Stimulated activated CD4-positive, alpha-beta T cell treated with anti-CD3 and anti-CD28 coated beads, Interleukin-15, amount 100 ng/mL, for 24 hours (primary cell): ENCODE data around the gene SMAD5.

Experiments
- DNase-seq: peaks from one replicate; pipeline ENCODE4 v3.0.0-alpha.2; 2020

Gene SMAD5

DNA sequence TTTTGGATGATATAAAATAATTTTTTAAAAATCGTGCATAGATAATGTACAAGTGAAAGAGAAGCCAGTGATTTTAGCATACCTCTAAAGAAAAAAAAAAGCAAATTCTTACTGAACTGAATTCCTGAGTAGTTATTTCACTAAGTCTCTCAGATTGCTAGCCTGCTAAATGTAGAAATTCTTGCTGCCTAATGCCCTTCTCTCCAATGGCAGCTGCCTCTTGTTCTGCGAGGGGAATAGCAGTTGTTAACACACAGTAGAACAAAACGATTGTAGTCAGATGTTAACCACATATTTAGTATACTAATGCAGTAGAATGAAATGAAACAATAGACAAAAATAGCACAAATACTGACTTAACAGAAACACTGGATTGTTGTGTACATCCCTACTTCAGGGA is 26.8 kb downstream of the SMAD5 start:
- DNase-seq = no peak

DNA sequence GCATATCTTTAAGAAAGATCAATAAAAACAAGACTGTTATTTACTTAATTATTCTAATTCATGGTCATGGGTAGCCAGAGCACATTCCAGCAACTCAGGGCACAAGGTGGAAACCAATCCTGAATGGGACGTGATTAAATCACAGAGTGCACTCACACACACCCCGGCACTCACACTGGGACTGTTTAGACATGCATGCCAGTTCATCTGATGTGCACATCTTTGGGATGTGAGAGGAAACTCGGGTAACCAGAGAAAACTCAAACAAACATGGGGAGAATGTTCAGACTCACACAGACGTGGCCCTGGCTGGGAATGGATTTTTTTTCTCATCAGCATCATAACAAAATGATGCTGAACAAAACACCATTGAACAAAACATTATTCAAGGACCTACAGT is 29.4 kb downstream of the SMAD5 start:
- DNase-seq = no peak

DNA sequence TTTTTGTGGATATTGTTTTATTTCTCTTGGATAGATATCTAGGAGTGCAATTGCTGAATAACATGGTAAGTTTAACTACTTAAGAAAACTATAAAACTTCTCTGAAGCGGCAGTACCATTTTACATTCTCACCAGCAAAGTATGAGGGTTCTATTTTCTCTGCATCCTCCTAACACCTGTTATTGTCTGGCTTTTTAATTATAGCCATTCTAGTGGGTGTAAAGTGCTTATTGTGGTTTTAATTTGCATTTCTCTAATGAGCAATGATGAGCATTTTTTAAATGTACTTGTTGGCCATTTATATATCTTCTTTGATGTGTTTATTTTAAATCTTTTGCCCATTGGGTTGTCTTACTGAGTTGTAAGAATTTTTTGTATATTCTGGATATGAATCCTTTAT is 31.6 kb downstream of the SMAD5 start:
- no peak for DNase-seq

DNA sequence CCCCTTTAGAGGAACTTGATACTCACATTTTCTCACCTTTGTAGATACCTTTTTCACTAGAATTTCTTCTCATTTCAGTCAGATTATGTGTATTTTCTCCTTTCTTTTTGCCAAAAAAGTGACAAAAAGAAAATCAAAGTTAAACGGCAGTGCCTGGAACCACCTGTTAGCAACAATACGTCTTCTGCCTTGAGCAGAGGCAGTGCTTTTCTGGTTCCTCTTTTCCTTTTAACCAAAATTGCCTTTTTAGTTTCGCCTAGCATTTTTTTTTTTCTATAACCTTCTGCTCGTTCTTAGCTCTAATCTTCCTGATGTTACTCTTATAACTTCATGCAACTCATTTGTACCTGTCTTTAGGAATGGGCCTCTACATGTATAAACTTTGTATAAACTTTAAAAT is 34.3 kb downstream of the SMAD5 start:
- no peak for DNase-seq

DNA sequence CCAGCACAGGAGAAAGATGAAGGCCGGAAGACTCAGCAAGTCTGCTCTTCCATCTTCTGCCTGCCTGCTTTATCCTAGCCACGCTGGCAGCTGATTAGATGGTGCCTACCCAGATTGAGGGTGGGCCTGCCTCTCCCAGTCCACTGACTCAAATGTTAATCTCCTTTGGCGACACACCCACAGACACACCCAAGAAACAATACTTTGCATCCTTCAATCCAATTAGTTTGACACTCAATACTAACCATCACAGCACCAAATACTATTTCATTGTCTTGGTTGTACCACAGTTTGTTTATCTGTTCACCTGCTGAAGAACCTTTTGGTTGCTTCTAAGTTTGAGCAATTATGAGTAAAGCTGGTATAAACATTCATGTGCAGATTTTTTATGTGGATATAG is 36.6 kb downstream of the SMAD5 start:
- DNase-seq = no peak

DNA sequence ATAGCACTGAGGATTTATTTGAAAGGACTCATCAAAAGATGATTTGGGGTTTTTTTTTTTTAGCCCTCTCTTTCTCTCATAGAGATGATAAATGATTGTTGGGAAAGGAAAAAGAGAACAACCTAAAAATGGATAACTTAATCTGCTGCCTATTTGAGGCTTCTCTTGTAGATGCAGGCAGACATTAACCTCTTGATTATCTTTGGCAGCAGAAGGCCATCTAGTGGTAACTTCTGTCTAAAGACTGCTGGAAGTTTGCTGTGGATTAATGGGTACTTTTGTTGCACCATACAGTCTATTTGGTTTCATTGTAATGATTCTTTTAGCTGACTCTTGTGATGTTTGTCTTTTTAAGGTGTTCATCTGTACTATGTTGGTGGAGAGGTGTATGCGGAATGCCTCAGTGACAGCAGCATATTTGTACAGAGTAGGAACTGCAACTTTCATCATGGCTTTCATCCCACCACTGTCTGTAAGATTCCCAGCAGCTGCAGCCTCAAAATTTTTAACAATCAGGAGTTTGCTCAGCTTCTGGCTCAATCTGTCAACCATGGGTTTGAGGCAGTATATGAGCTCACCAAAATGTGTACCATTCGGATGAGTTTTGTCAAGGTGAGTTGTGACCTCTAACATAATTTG is 41.5 kb downstream of the SMAD5 start:
- no peak for DNase-seq

DNA sequence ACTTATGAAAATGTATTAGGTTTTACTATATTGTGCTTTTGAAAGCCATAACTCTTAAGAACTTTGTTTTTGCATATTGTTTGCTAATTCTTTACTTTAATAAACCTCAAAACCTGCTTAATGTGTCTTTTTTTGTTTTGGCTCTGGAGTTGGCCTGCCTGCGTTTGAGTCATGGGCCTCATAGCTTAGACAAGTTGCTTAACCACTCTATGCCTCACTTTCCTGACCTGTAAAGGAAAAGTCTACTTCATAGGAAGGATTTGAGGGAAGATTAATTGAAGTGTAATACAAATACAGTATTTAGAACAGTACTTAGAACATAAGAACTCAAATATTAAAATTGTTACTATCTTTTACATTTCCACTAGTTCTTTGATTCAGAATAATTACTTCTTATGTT is 50.0 kb downstream of the SMAD5 start:
- DNase-seq = no peak

DNA sequence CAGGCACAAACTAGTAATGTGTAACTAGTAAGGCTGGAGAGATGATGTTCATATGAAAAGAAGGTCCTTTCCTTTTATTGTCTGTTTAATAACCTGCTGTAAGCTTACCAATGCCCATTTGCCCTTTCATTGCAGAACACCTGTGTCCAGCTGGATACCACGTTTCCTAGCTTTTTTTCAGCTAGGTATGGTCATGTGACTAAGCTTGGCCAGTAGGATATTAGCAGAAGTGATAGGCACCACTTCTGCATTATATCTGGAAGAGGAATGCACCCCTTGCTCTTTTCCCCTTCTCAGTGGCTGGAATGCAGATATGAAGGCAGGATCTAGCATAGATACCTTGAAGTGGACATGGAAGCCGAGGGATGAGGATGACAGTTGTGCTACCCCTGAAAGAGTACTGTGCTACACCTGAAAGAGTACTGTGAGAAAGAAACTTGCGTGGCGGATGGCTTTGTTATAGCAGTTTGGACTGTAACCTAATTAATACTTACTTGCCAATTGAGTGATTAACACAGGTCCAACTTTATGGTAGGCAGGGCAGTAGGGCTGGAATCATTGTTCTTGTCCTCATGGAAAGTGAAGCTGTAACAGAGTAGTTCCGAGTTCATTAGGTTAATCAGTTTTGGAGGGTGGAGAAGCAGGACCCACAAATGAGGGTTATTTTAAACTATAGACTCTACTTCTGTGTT is 53.5 kb downstream of the SMAD5 start:
- DNase-seq = no peak

DNA sequence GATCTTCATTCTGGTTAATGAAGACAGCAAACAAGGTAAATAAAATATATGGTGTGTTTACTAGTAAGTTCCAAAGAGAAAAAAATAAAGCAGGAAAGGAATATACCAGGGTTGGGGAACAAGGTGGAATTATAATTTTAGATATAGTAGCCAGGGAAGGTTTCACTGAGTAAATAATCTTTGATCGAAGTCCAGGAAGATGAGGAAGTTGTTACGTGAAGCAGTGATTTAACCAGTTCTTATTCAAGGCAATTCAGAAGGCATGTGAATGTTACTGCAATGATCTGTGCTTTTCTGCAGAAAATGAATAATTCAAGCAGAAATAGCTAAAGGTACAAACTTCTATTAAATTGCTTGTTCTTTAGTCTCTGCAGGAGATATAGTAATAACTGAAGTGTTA is 54.2 kb downstream of the SMAD5 start:
- no peak for DNase-seq

DNA sequence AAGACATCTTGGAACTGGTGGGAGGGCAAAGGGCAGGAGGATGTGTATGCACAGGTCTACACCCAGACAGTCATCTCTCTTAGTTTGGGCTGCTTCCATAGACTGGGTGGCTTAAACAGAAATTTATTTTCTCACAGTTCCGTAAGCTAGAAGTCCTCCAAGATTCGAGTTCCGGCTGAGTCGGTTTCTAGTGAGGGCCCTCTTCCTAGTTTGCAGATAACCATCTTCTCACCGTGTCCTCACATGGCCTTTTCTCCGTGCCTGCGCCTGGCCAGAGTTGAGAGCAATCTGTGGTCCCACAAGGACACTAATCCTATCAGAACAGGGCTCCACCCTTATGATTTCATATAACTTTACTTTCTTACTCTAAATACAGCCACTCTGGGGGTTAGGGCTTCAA is 56.2 kb downstream of the SMAD5 start:
- DNase-seq = no peak

DNA sequence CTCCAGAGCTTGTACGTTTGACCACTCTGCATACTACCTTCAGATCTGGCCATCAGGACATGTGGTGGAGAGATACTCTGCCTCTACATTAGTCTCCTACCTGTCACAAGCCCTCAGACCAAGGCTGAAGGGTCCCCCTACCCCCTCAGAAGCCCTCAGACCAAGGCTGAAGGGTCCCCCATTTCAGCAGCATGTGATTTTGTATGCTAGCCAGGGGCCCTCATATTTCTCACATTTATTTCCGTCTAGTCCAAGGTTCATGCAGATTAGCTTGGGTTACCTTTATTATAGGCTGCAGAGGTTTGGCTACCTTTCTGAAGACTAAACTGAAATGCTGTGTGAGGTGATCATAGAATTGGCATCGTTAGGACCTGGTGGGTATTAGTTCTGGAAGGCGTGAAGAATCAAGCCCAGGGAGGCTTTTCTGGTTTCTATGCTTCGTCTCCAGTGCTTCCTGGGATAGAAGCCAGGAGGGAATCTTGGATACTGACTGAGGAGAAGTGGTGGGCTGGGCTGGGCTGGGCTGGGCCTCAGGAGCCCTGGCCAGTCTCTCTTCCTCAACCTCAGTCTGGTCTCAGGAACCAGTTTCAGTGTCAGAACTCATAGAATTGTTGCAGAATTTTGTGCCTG is 57.6 kb downstream of the SMAD5 start:
- DNase-seq = no peak

DNA sequence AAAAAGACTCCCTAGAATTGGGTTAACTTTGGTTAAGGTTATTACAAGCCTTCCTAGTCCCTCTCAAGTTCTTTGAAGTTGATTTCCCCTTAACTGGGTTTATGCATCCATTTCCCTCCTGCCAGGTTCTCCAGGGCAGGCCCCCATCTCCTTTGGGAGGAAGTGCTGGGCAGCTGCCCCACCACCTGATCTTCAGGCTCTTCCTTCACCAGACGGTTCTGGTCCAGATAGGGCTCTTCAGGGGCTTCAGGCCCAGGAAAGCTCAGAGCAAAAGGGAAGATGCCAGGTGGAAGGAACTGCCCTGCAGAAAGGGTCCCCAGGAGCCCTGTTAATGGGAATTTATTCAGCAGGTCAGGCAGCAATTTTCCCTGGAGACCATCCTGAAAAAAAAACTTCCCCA is 58.3 kb downstream of the SMAD5 start:
- DNase-seq = no peak

DNA sequence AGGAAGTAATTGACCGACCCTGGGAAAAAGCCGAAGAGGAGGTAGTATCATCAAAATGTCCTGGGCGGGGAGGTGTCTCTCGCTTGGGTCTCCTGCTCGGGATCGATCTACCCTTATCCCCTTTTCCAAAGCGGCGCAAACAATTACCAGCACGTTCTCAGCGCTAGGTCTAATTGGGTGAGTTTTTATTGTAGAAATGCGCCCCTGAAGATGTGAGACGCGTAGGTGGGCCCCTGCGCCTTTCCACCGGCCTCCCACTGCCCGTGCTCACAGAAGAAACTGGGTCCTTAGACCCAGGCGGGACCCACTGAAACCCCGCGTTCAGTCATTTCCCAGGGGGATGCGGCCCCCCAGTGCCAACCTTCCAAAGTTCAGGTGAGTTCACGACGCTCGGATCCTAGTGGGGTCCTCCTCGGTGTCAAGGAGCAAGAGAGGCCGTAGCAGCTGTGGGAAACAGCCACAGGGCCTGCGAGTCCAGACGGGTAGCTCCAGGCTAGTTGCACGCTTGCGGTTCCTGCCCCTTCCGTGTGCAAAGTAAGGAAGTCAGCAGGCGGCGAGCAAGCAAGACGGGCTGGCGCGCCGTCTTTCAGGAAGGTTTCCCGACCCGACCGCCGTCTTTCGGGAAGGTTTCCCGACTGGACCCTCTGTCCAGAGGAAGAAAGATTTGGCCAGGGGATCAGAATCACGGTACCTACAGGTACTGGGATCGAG is 58.8 kb downstream of the SMAD5 start:
- no peak for DNase-seq

DNA sequence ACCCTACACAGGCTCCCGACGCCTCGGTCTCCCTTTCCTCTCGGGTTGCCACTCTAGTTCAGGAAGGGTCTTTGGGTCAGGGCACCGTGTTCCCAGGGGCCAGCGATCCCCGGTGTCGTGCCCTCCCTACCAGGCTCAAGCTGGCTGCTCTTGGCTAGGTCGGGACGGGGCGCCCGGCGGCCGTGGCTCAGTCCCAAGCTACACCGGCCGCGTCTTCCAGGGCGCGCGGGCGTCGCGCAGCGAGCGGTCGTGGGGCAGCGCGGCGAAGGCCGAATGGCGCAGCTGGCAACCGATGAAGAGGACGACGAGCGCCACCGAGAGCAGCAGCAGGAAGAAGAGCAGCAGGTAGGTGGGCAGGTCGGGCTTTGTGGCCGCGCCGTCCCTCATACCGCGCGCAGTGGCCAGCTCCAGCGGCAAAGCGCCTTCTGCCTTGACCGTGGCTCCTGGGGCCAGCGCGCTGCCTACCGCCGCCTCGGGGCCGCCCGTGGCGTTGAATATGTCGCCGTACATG is 59.4 kb downstream of the SMAD5 start:
- DNase-seq = no peak

DNA sequence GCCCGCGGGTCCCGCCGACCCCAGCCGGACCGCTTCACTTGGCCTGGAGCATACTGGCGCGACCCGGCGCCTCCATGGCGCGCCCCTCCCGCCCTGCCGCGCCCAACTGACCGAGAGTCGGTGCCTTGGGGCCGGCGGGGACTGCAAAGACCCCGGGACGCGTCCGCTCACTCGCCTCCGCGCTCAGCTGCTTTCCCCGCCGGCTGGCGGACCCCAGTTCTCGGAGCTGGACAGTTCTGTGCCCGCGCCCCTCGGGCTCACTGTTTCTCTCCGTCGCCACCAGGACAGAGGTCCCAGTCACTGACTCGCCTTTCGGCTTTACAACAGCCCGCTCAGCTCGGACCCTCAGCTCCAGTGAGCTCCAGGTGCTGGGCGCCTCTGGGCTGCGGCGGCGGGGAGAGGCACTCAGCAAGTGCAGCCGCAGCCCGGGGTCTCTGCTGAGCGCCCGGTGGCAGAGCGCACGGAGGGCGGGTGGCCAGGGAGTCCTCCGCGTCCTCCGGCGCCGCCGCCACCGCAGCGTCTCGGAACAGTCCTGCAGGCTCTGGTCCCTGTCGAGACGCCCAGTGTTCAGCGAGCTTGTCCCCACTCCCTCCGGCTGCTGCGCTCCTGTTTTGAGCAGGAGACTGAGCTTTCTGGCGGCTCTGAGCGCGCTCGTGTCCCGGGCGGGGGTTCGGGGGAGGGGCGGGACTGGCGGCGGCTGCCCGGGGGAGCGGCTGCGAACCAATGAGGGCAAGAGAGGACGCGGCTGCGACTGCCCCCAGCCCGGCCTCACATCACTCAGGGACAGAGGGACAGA is 60.1 kb downstream of the SMAD5 start, which contains the start of gene SMIM32:
SMIM32 (minus strand) TSS at position 637 of the 796 bp plus-strand sequence. CDS start 638 bp downstream, outside the sequence.
- no peak for DNase-seq

DNA sequence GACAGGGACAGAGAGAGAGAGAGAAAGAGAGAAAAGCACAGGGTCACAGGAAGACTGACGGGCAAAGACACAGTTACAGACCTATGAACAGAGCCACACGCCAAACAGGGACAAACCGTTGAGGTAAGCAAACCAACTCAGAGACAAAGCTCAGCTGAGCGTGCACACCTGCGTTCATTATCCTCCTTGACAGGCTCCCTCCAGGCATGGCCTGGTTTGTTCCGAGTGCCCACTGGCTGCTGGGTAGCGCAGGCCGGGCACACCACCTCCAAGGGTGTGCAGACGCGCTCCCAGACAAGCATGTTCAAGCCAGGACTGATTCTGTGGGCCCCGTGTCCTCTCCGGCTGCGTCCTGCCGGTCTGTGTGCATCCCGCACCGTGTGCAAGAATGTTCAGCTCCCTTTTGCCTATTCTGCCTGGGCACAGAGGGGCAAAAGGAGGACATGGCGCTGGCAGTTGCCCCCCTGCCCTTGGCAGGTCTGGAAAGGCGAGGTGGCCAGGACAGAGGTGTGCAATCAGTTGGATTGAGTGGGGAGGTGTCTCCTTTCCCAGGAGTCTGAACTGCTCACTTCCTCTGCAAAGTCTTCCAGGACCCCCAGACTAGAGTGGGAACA is 60.8 kb downstream of the SMAD5 start:
- no peak for DNase-seq

DNA sequence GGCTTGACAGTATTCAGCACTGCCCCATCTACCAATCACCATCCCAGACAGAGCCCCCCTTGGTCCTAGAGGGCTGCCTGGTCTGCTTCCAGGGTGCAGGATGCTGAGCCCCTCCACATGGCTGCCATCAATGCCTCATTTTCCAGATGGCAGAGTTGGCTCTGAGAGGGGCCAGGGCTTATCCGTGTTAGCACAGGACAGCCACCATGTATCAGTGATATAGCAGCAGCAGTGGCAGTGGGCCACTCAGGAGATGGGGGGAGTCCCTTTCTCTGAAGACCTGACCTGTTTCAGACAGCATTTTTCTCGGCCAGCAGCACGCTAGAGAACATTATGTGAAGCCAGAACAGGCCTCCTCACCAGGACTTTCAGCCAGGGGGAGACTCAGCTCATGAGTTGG is 61.9 kb downstream of the SMAD5 start:
- no peak for DNase-seq

DNA sequence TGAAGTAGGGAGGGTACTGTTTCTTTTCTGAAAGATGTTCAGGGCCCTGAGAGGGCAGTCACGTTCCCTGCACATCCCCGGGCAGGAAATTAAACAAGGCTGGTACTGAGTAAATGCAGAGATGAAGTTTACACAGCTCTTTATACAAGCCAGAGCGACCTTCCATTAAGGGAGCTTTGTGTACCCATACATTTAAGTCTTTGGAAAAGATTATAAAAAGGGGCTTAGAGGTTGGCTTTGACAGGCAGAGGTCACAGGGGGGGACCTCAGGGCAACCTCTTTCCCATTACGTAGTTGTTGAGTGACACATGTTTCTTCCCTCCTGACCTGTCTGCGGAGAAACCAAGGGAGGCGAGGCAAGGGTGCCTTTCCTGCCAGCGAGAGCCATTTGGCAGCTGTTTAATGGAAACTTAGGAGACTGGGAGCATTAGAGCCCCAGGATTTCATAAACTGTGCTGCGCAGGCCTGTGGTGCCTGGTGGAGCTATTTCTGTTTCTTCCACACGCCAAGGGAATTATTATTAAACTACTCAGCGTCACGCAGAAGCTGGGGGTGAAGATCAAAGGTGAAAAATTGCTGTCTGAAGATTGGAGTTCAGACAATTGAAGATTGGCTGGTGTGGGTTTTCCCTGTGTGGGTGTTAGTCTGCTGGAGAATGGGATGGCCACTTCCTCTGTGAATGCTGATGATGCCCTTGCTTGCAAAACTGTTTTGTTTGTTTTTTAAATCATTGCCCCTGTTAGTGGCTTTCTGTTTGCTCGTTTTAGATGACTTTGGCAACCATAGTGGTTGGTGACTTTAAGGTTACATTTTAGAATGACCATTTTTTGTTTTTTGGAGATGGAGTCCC is 63.6 kb downstream of the SMAD5 start:
- no peak for DNase-seq

DNA sequence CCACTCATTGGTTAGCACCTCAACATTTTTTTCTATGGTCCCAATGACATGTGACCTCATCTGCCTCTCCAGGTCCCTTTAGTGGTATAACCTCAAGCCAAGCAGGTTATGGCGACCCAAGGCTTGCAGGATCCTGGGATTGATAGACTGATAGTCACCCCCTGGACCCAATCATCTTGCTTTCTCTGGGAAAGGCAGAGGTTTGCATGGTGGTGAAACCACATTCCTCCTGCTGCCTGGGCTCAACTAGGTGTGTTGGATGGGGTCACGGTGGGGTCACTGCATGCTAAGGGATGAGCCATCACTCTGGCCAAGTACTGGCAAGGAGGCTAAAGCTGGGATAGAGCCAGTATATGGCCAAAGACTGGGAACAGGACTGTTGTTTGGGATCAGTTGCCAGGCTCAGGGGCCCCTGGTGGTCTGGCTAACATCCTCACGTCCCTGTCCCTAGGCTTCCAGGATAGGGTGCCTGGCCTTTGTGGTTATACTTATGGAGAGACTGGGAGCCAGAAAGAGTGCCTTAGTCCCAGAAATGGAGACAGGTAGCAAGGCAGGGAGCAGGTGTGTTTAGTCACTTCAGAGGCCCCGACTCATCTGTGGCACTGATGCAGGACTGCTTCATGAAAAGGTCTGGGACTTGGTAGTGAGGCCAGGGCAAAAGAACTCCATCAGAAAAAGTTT is 65.0 kb downstream of the SMAD5 start:
- DNase-seq = no peak

DNA sequence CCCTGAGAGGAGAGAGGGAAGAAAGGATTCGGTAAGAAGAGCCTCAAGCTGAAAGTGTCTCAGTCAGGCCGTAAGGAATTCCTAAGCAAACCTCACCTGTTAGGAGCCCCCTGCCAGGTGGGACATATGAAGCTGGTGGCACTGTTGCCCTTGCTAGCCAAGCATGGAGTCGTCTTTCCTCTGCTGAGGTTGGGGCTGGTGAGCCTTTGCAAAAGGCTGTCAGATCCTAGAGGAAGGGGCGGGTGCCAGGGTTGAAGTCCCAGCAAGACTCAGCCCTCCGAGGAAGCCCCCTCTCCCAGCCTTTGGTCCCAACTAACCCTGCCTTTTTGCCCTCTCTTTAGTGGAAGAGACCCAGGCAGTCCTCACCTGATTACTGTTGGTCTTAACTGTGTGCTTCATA is 65.8 kb downstream of the SMAD5 start:
- DNase-seq = no peak

DNA sequence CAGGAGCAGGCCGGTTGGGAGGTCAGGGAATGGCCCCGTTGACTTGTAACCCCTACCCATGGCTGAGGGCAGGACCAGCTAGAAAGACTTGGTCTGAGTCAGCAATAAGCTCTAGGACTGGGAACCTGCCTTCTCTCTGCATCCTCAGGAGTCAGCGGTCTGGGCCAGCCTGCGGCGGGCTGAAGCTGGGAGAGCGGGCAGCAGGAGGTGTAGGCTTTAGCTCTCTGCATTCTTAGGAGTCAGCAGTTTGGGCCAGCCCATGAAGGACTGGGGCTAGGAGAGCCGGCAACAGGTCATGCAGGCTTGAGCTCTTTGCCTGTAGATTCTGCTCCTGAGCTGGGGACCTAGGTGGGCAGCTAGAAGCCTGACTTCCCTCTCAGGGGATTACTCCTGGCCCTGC is 66.8 kb downstream of the SMAD5 start:
- no peak for DNase-seq
